IMR-90 (cell line): ENCODE results near the gene ZNF132.

Experiments used
- CEBPB ChIP-seq: IDR thresholded peaks from 2 replicates; pipeline ENCODE4 v1.6.1; 2012; ENCODE audit warnings: low read depth, low read length, improper control_type of control experiment
- CTCF ChIP-seq: conservative IDR thresholded peaks from 2 replicates; pipeline ENCODE4 v1.5.1; 2012; ENCODE audit warnings: mild to moderate bottlenecking, low read depth, low read length, improper control_type of control experiment
- FOS ChIP-seq: fragments of 150-350 bp; IDR thresholded peaks from 2 replicates; pipeline ENCODE4 v1.6.1; 2016; ENCODE audit warnings: low read depth, low read length
- MXI1 ChIP-seq: IDR thresholded peaks from 2 replicates; pipeline ENCODE4 v1.6.1; 2012; ENCODE audit warnings: low read depth, mild to moderate bottlenecking, low read length, moderate library complexity, borderline replicate concordance
- POLR2A ChIP-seq: IDR thresholded peaks from 2 replicates; pipeline ENCODE4 v1.6.1; 2012; ENCODE audit warnings: mild to moderate bottlenecking, low read depth, low read length
- RAD21 ChIP-seq: IDR thresholded peaks from 2 replicates; pipeline ENCODE4 v1.6.1; 2012; ENCODE audit warnings: low read length, improper control_type of control experiment
- RFX5 ChIP-seq: IDR thresholded peaks from 2 replicates; pipeline ENCODE4 v1.8.0; 2012; ENCODE audit warnings: low read depth, mild to moderate bottlenecking, low read length, moderate library complexity
- SMC3 ChIP-seq: fragments of 150-350 bp; IDR thresholded peaks from 2 replicates; pipeline ENCODE4 v1.6.1; 2016; ENCODE audit warnings: low read depth, mild to moderate bottlenecking, antibody characterized with exemption, low read length, moderate library complexity
- USF2 ChIP-seq: fragments of 150-350 bp; IDR thresholded peaks from 2 replicates; pipeline ENCODE4 v1.6.1; 2017; ENCODE audit warnings: mild to moderate bottlenecking, antibody characterized with exemption, low read length, low read depth

- TF ChIP-seq POLR2A (no peak), CTCF (no peak), USF2 (no peak), FOS (no peak), RAD21 (no peak), RFX5 (no peak), MXI1 (no peak), SMC3 (no peak), CEBPB (no peak)
Observed at GRCh38 chr19:58480831-58481230, 40.9 kb upstream of the ZNF132 start.
